ENCODE data around the gene SCN11A.

SCN11A gene

GRCh38 chr3:39051649-39052561, at the start of gene SCN11A, which contains the start of gene WDR48:
SCN11A (minus strand) TSS chr3:39051944; CDS start chr3:38950362, 101,582 bp downstream.
WDR48 (plus strand) TSS chr3:39052016; CDS start chr3:39052026, 10 bp downstream.
- DNase-seq: peak; percentile 40

GRCh38 chr3:39101022-39101689, 49.4 kb upstream of the SCN11A start:
- DNase-seq: no peak

GRCh38 chr3:39100500-39100886, 48.7 kb upstream of the SCN11A start:
- no peak for DNase-seq

GRCh38 chr3:39099738-39100499, 48.2 kb upstream of the SCN11A start:
- no peak for DNase-seq

- DNase-seq: no peak
Measured at GRCh38 chr3:39099242-39099641, 47.5 kb upstream of the SCN11A start.

- DNase-seq: no peak
Measured at GRCh38 chr3:39098473-39099000, 46.8 kb upstream of the SCN11A start.

- no peak for DNase-seq
Measured at GRCh38 chr3:39097716-39098472, 46.1 kb upstream of the SCN11A start.

GRCh38 chr3:39096775-39097174, 45.0 kb upstream of the SCN11A start:
- no peak for DNase-seq

- DNase-seq: no peak
Measured at GRCh38 chr3:39095778-39096177, 44.0 kb upstream of the SCN11A start.

GRCh38 chr3:39094851-39095677, 43.3 kb upstream of the SCN11A start:
- no peak for DNase-seq

- DNase-seq: no peak
Measured at GRCh38 chr3:39090922-39091321, 39.2 kb upstream of the SCN11A start.

- DNase-seq: no peak
Measured at GRCh38 chr3:39088889-39089288, 37.1 kb upstream of the SCN11A start.

GRCh38 chr3:39088456-39088855, 36.7 kb upstream of the SCN11A start:
- DNase-seq: no peak

GRCh38 chr3:39086144-39086543, 34.4 kb upstream of the SCN11A start:
- DNase-seq: no peak

GRCh38 chr3:39082666-39083313, 31.0 kb upstream of the SCN11A start:
- DNase-seq: no peak

- no peak for DNase-seq
Measured at GRCh38 chr3:39080026-39080425, 28.3 kb upstream of the SCN11A start.

GRCh38 chr3:39079530-39079929, 27.8 kb upstream of the SCN11A start:
- no peak for DNase-seq

- no peak for DNase-seq
Measured at GRCh38 chr3:39075910-39076309, 24.2 kb upstream of the SCN11A start.

- no peak for DNase-seq
Measured at GRCh38 chr3:39068556-39068955, 16.8 kb upstream of the SCN11A start.

GRCh38 chr3:39067286-39067685, 15.5 kb upstream of the SCN11A start:
- DNase-seq: no peak

- DNase-seq: peak; percentile 24
Measured at GRCh38 chr3:39065197-39065596, 13.5 kb upstream of the SCN11A start.
